Effector memory CD8-positive, alpha-beta T cell (primary cell): ENCODE data around the gene MORC1.
"Not testable (repeated sequence)": the region's sequence is repeated elsewhere in the genome, so short reads cannot be mapped to it uniquely, and the experiment has no call there.

ENCODE experiments used
- ATAC-seq: fragments of 150-1000 bp; cut with Tn5 transposase; replicated peaks from 2 replicates; pipeline ENCODE4 v1.10.0; 2021; ENCODE audit warnings: mild to moderate bottlenecking, moderate library complexity
- DNase-seq, 3 experiments: peaks; one replicate each; pipeline ENCODE4 v3.0.0; 2021
- H3K27ac Mint-ChIP-seq, 2 donors: one replicate each; pipeline ENCODE4 v1.8.0; 2022; ENCODE audit warnings: mild to moderate bottlenecking in 2 of 2, mixed read lengths in 2 of 2, moderate library complexity in 2 of 2
- H3K27me3 Mint-ChIP-seq, 2 donors: one replicate each; pipeline ENCODE4 v1.8.0; 2022; ENCODE audit warnings: mixed read lengths in 2 of 2
- H3K36me3 Mint-ChIP-seq: one replicate; pipeline ENCODE4 v1.8.0; 2022; ENCODE audit warnings: mild to moderate bottlenecking, moderate library complexity, mixed read lengths; ENCODE audit not compliant: insufficient read depth
- H3K4me1 Mint-ChIP-seq, 2 donors: one replicate each; pipeline ENCODE4 v1.8.0; 2022; ENCODE audit warnings: low read depth in 2 of 2, mixed read lengths in 2 of 2
- H3K4me3 Mint-ChIP-seq, 2 donors: one replicate each; pipeline ENCODE4 v1.8.0; 2022; ENCODE audit warnings: mild to moderate bottlenecking in 2 of 2, mixed read lengths in 2 of 2, moderate library complexity in 2 of 2
- H3K9me3 Mint-ChIP-seq, 2 donors: one replicate each; pipeline ENCODE4 v1.8.0; 2022; ENCODE audit warnings: mixed read lengths in 2 of 2

MORC1 gene

GRCh38 chr3:109091846-109092245 is 26.1 kb downstream of the MORC1 start:
- Mint-ChIP-seq H3K36me3 (no peaks in the 10 kb centered on the region), H3K4me1 (no peaks in the 10 kb centered on the region), H3K9me3 (no peaks in the 10 kb centered on the region), H3K4me3 (no peak overlapping the region), H3K27me3 (peaks cover 21% of the 10 kb centered on the region in 2 donors), H3K27ac (no peak overlapping the region)
- DNase-seq (no peak), ATAC-seq (no peak)

GRCh38 chr3:109089265-109089664 is 28.7 kb downstream of the MORC1 start:
- Mint-ChIP-seq H3K36me3 (no peaks in the 10 kb centered on the region), H3K27me3 (peaks cover 27 to 40% of the 10 kb centered on the region in 2 donors)

GRCh38 chr3:109081746-109082510 is 36.0 kb downstream of the MORC1 start:
- Mint-ChIP-seq H3K27ac (no peak overlapping the region), H3K27me3 (peaks cover 46 to 48% of the 10 kb centered on the region in 2 donors), H3K4me1 (no peaks in the 10 kb centered on the region), H3K36me3 (peaks cover 5% of the 10 kb centered on the region), H3K9me3 (peaks cover 0 to 1% of the 10 kb centered on the region in 2 donors), H3K4me3 (no peak overlapping the region)
- peak in 1 of 3 experiments; percentile 2 for DNase-seq
- ATAC-seq, result peak; percentile 49

More at GRCh38 chr3:109089265-109089664, 28.7 kb downstream of the MORC1 start:
- no peak overlapping the region for H3K4me3 Mint-ChIP-seq
- DNase-seq (no peak), ATAC-seq (no peak)
- no peak overlapping the region for H3K27ac Mint-ChIP-seq
- no peaks in the 10 kb centered on the region for H3K9me3 Mint-ChIP-seq
- no peaks in the 10 kb centered on the region for H3K4me1 Mint-ChIP-seq

GRCh38 chr3:109080090-109080489 is 37.8 kb downstream of the MORC1 start:
- peaks cover 50 to 53% of the 10 kb centered on the region in 2 donors for H3K27me3 Mint-ChIP-seq
- not testable (repeated sequence) for H3K9me3 Mint-ChIP-seq, H3K4me3 Mint-ChIP-seq, H3K27ac Mint-ChIP-seq, DNase-seq, ATAC-seq, H3K4me1 Mint-ChIP-seq, H3K36me3 Mint-ChIP-seq

- H3K4me3 Mint-ChIP-seq, result no peak overlapping the region
- H3K4me1 Mint-ChIP-seq, result peaks cover 5% of the 10 kb centered on the region in 2 donors
- no peak for ATAC-seq
- H3K9me3 Mint-ChIP-seq, result no peaks in the 10 kb centered on the region
- H3K27me3 Mint-ChIP-seq, result peaks cover 32 to 46% of the 10 kb centered on the region in 2 donors
- no peak for DNase-seq
- H3K36me3 Mint-ChIP-seq, result peaks cover 3% of the 10 kb centered on the region
- H3K27ac Mint-ChIP-seq, result no peak overlapping the region
Observed at GRCh38 chr3:109073116-109073515, 44.8 kb downstream of the MORC1 start.

GRCh38 chr3:109072194-109072593 is 45.7 kb downstream of the MORC1 start:
- Mint-ChIP-seq H3K4me1 (peaks cover 5% of the 10 kb centered on the region in 2 donors), H3K4me3 (no peak overlapping the region), H3K27ac (peak overlapping the region in 1 of 2 donors; percentile 5), H3K36me3 (no peaks in the 10 kb centered on the region), H3K9me3 (no peaks in the 10 kb centered on the region), H3K27me3 (peaks cover 32 to 46% of the 10 kb centered on the region in 2 donors)
- ATAC-seq, result no peak
- no peak for DNase-seq

- Mint-ChIP-seq H3K27ac (no peak overlapping the region), H3K4me1 (peaks cover 5% of the 10 kb centered on the region in 2 donors), H3K36me3 (no peaks in the 10 kb centered on the region), H3K9me3 (no peaks in the 10 kb centered on the region), H3K27me3 (peaks cover 28 to 44% of the 10 kb centered on the region in 2 donors), H3K4me3 (no peak overlapping the region)
- no peak for DNase-seq
- no peak for ATAC-seq
Observed at GRCh38 chr3:109071350-109072142, 46.4 kb downstream of the MORC1 start.

- ATAC-seq (no peak), DNase-seq (no peak)
- Mint-ChIP-seq H3K27ac (no peak overlapping the region), H3K4me3 (no peak overlapping the region), H3K9me3 (no peaks in the 10 kb centered on the region), H3K27me3 (peaks cover 19 to 40% of the 10 kb centered on the region in 2 donors), H3K4me1 (peaks cover 5% of the 10 kb centered on the region in 2 donors), H3K36me3 (no peaks in the 10 kb centered on the region)
Observed at GRCh38 chr3:109070211-109070610, 47.7 kb downstream of the MORC1 start.

GRCh38 chr3:109066864-109067263 is 51.1 kb downstream of the MORC1 start:
- no peak for ATAC-seq

GRCh38 chr3:109059264-109059663 is 58.7 kb downstream of the MORC1 start:
- no peak for DNase-seq
- H3K36me3 Mint-ChIP-seq, result no peaks in the 10 kb centered on the region
- no peak for ATAC-seq
- H3K27me3 Mint-ChIP-seq, result peaks cover 26 to 34% of the 10 kb centered on the region in 2 donors
- peaks cover 2 to 6% of the 10 kb centered on the region in 2 donors for H3K4me1 Mint-ChIP-seq
- H3K4me3 Mint-ChIP-seq, result no peak overlapping the region
- no peak overlapping the region for H3K27ac Mint-ChIP-seq
- no peaks in the 10 kb centered on the region for H3K9me3 Mint-ChIP-seq

More at GRCh38 chr3:109066864-109067263, 51.1 kb downstream of the MORC1 start:
- Mint-ChIP-seq H3K27ac (no peak overlapping the region), H3K9me3 (no peaks in the 10 kb centered on the region), H3K4me3 (no peak overlapping the region), H3K4me1 (peaks cover 0 to 1% of the 10 kb centered on the region in 2 donors), H3K27me3 (peaks cover 5 to 27% of the 10 kb centered on the region in 2 donors), H3K36me3 (no peaks in the 10 kb centered on the region)
- no peak for DNase-seq

GRCh38 chr3:109057616-109058015 is 60.3 kb downstream of the MORC1 start:
- Mint-ChIP-seq H3K4me3 (no peak overlapping the region), H3K27ac (no peak overlapping the region), H3K36me3 (no peaks in the 10 kb centered on the region), H3K4me1 (peaks cover 2 to 6% of the 10 kb centered on the region in 2 donors), H3K27me3 (peaks cover 26 to 34% of the 10 kb centered on the region in 2 donors), H3K9me3 (no peaks in the 10 kb centered on the region)
- DNase-seq, result no peak
- no peak for ATAC-seq

GRCh38 chr3:109057056-109057455 is 60.9 kb downstream of the MORC1 start:
- ATAC-seq, result no peak
- no peak for DNase-seq

GRCh38 chr3:109050591-109051167 is 67.3 kb downstream of the MORC1 start:
- no peak overlapping the region for H3K27ac Mint-ChIP-seq
- no peak overlapping the region for H3K4me3 Mint-ChIP-seq
- H3K4me1 Mint-ChIP-seq, result no peaks in the 10 kb centered on the region
- no peaks in the 10 kb centered on the region for H3K9me3 Mint-ChIP-seq
- ATAC-seq (no peak), DNase-seq (peak in 2 of 3 experiments; percentile 0 to 5)
- no peaks in the 10 kb centered on the region for H3K36me3 Mint-ChIP-seq
- H3K27me3 Mint-ChIP-seq, result no peaks in the 10 kb centered on the region

More at GRCh38 chr3:109057056-109057455, 60.9 kb downstream of the MORC1 start:
- H3K27ac Mint-ChIP-seq, result no peak overlapping the region
- no peaks in the 10 kb centered on the region for H3K36me3 Mint-ChIP-seq
- peaks cover 2 to 6% of the 10 kb centered on the region in 2 donors for H3K4me1 Mint-ChIP-seq
- peaks cover 26 to 34% of the 10 kb centered on the region in 2 donors for H3K27me3 Mint-ChIP-seq
- no peak overlapping the region for H3K4me3 Mint-ChIP-seq
- no peaks in the 10 kb centered on the region for H3K9me3 Mint-ChIP-seq
